Esophagus squamous epithelium (tissue), 5 donors: ENCODE data around the gene KLHL29. TPM values are rescaled to one million over a fixed set of nuclear protein-coding genes. Genes with fewer than 3 reads are reported as not detected.

Experiments used
- DNase-seq: peaks from one replicate; lab custom pipeline; 2025; lab: John Stamatoyannopoulos, UW
- H3K27ac ChIP-seq, 4 donors: fragments of 200-600 bp; sonication (generic); one replicate each; pipeline ENCODE4 v1.5.1; 2016 to 2019; ENCODE audit warnings: mild to moderate bottlenecking in 1 of 4
- H3K27me3 ChIP-seq, 4 donors: fragments of 200-600 bp; sonication (generic); 1 replicate in 3 of 4; 2 replicates in 1 of 4; pipeline versions ENCODE4 v1.5.1 to v1.6.0; 2017 to 2021; ENCODE audit warnings: antibody characterized with exemption in 1 of 4
- H3K36me3 ChIP-seq, 3 donors: fragments of 200-600 bp; sonication (generic); one replicate each; pipeline ENCODE4 v1.5.1; 2016 to 2019
- H3K4me1 ChIP-seq, 3 donors: fragments of 200-600 bp; sonication (generic); one replicate each; pipeline ENCODE4 v1.5.1; 2017 to 2019
- H3K4me3 ChIP-seq, 4 donors: fragments of 200-600 bp; sonication (generic); 1 replicate in 3 of 4; 2 replicates in 1 of 4; pipeline ENCODE4 v1.5.1; 2016 to 2019; ENCODE audit warnings: mild to moderate bottlenecking in 2 of 4, moderate library complexity in 1 of 4
- H3K9me3 ChIP-seq, 3 donors: fragments of 200-600 bp; sonication (generic); one replicate each; pipeline ENCODE4 v1.5.1; 2016 to 2019
- POLR2A ChIP-seq, 4 donors: fragments of 450-650 bp; IDR thresholded peaks; one replicate each; pipeline ENCODE4 v1.6.1; 2017; ENCODE audit warnings: antibody characterized with exemption in 4 of 4, mild to moderate bottlenecking in 4 of 4, moderate library complexity in 3 of 4
- WGBS, 2 donors: methylation state at CpG; one replicate each; pipeline ENCODE4 v1.1.5; 2018; 5-methylcytosine and 5-hydroxymethylcytosine counted together
- intact Hi-C: fragments of 100-400 bp; cut with DNase I; formaldehyde crosslinking; loops from one replicate; pipeline ENCODE4 v1.15.0; 2022
- total RNA-seq, 4 donors: library from RNA; depleted of rRNA; stranded (reverse); fragments of >200 nt; gene quantifications; one replicate each; pipeline ENCODE4 v1.1.0, GENCODE V29; 2016
- TF ChIP-seq, protein P1 (sequence below), 6 experiments: fragments of 450-650 bp in 4 of 6; fragments of 200-600 bp in 2 of 6; sonication (generic) in 2 of 6; IDR thresholded peaks; one replicate each; pipeline ENCODE4 v1.5.1; 2016 to 2019; ENCODE audit warnings: antibody characterized with exemption in 6 of 6, mild to moderate bottlenecking in 4 of 6, moderate library complexity in 4 of 6
- donor health status: DM: yes; HTN: yes; CAD: no.

The KLHL29 gene
- total RNA-seq, 4 donors from 2014 or later, result 3.4 to 11.8 (median 5.9) TPM

GRCh38 chr2:23626701-23627230 is 241.8 kb downstream of the KLHL29 start:
- intact Hi-C loops, result no loop called here
- Histone ChIP-seq H3K36me3 (no peaks in the 10 kb centered on the region), H3K27me3 (no peaks in the 10 kb centered on the region), H3K4me3 (no peak overlapping the region), H3K27ac (no peak overlapping the region), H3K4me1 (no peaks in the 10 kb centered on the region), H3K9me3 (peaks cover 0 to 6% (median 0%) of the 10 kb centered on the region in 3 donors)
- WGBS, 2 donors, result 91 to 93% methylated on average over 6 to 8 of the region's 17 CpGs
- TF ChIP-seq POLR2A (IDR thresholded peaks at IDR 0.05), result no peak
- TF ChIP-seq, protein P1, sequence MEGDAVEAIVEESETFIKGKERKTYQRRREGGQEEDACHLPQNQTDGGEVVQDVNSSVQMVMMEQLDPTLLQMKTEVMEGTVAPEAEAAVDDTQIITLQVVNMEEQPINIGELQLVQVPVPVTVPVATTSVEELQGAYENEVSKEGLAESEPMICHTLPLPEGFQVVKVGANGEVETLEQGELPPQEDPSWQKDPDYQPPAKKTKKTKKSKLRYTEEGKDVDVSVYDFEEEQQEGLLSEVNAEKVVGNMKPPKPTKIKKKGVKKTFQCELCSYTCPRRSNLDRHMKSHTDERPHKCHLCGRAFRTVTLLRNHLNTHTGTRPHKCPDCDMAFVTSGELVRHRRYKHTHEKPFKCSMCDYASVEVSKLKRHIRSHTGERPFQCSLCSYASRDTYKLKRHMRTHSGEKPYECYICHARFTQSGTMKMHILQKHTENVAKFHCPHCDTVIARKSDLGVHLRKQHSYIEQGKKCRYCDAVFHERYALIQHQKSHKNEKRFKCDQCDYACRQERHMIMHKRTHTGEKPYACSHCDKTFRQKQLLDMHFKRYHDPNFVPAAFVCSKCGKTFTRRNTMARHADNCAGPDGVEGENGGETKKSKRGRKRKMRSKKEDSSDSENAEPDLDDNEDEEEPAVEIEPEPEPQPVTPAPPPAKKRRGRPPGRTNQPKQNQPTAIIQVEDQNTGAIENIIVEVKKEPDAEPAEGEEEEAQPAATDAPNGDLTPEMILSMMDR (IDR thresholded peaks at IDR 0.05), result no peak
- no peak for DNase-seq

- no peaks in the 10 kb centered on the region for H3K4me1 ChIP-seq
- TF ChIP-seq, protein P1 (IDR thresholded peaks at IDR 0.05), result no peak
- no peak for TF ChIP-seq POLR2A (IDR thresholded peaks at IDR 0.05)
- H3K27ac ChIP-seq, result no peak overlapping the region
- H3K27me3 ChIP-seq, result no peaks in the 10 kb centered on the region
- H3K4me3 ChIP-seq, result no peak overlapping the region
- H3K36me3 ChIP-seq, result no peaks in the 10 kb centered on the region
- WGBS, 2 donors, result 69 to 91% methylated on average over 11 to 21 of the region's 30 CpGs
- intact Hi-C loops, result no loop called here
- peaks cover 0 to 6% (median 0%) of the 10 kb centered on the region in 3 donors for H3K9me3 ChIP-seq
- no peak for DNase-seq
Observed at GRCh38 chr2:23627236-23628009, 242.4 kb downstream of the KLHL29 start.

GRCh38 chr2:23628926-23629771 is 244.2 kb downstream of the KLHL29 start:
- no peak for DNase-seq
- H3K36me3 ChIP-seq, result no peaks in the 10 kb centered on the region
- intact Hi-C loops, result no loop called here
- TF ChIP-seq POLR2A (IDR thresholded peaks at IDR 0.05), result no peak
- TF ChIP-seq, protein P1 (IDR thresholded peaks at IDR 0.05), result no peak
- no peak overlapping the region for H3K4me3 ChIP-seq
- peaks cover 0 to 3% (median 0%) of the 10 kb centered on the region in 3 donors for H3K9me3 ChIP-seq
- H3K4me1 ChIP-seq, result no peaks in the 10 kb centered on the region
- H3K27me3 ChIP-seq, result no peaks in the 10 kb centered on the region
- whole genome bisulfite sequencing, 2 donors, result 78 to 85% methylated on average over 10 to 15 of the region's 28 CpGs
- no peak overlapping the region for H3K27ac ChIP-seq

- 81 to 96% methylated on average over 13 to 14 of the region's 16 CpGs for WGBS, 2 donors
- no peak overlapping the region for H3K27ac ChIP-seq
- no peak for DNase-seq
- TF ChIP-seq POLR2A (IDR thresholded peaks at IDR 0.05), result no peak
- TF ChIP-seq, protein P1 (IDR thresholded peaks at IDR 0.05), result no peak
- H3K4me3 ChIP-seq, result no peak overlapping the region
- intact Hi-C loops, result no loop called here
- H3K27me3 ChIP-seq, result no peaks in the 10 kb centered on the region
- no peaks in the 10 kb centered on the region for H3K9me3 ChIP-seq
- H3K36me3 ChIP-seq, result no peaks in the 10 kb centered on the region
- H3K4me1 ChIP-seq, result no peaks in the 10 kb centered on the region
Observed at GRCh38 chr2:23629772-23630480, 244.9 kb downstream of the KLHL29 start.
